Upper lobe of left lung (tissue), 4 donors: ENCODE measurements around the gene ZNF207.

Experiments used
- CTCF ChIP-seq, 6 experiments: fragments of 450-650 bp in 4 of 6; fragments of 200-600 bp in 2 of 6; sonication (generic) in 2 of 6; IDR thresholded peaks; one replicate each; pipeline ENCODE4 v1.5.1; 2016 to 2019; ENCODE audit warnings: antibody characterized with exemption in 6 of 6
- POLR2A ChIP-seq, 4 donors: fragments of 450-650 bp; IDR thresholded peaks; one replicate each; pipeline ENCODE4 v1.5.1; 2016 to 2017; ENCODE audit warnings: antibody characterized with exemption in 4 of 4, mild to moderate bottlenecking in 2 of 4
- POLR2AphosphoS5 ChIP-seq, 2 donors: sonication (generic); formaldehyde crosslinking; IDR thresholded peaks; one replicate each; pipeline ENCODE4 v1.5.1; 2017; ENCODE audit warnings: antibody characterized with exemption in 2 of 2

DNA sequence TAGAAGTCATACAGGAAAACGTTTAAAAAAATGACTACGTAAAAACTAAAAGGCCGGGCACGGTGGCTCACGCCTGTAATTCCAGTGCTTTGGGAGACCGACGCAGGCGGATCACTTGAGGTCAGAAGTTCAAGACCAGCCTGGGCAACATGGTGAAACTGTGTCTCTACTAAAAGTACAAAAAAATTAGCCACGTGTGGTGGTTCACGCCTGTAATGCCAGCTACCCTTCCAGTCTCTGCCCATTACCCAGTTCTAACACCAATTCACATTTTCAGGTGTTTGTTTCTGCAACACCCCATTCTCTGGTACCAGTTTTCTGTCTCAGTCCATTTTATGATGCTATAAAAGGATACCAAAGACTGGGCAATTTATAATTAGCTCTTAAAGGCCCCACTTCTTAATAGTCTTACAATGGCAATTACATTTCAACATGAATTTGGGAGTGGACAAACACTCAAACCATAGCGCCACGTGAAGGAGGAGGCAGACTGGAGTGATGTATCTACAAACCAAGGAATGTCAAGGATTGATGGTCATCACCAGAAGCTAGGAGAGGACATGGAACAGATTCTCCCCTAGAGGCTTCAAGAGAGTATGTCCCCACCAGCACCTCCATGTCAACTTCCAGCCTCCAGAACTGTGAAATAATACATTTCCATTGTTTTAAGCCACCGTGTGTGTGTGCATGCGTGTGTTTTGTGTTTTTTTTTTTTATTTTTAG lies 7.2 kb upstream of the ZNF207 start:
- TF ChIP-seq CTCF (IDR thresholded peaks at IDR 0.05) (no peak), POLR2A (IDR thresholded peaks at IDR 0.05) (no peak), POLR2AphosphoS5 (IDR thresholded peaks at IDR 0.05) (no peak)
